SK-N-SH treated with all-trans-retinoic acid at 6 μM for 48 hours (cell line): ENCODE data around the gene MCU.

Experiments used
- ATAC-seq: fragments of 200-7000 bp; cut with Tn5 transposase; 3 replicates; pipeline ENCODE4 v1.9.1; 2020; ENCODE audit warnings: mild to moderate bottlenecking, moderate library complexity
- CSDC2 ChIP-seq: fragments of 250-450 bp; sonication (Bioruptor Pico); IDR thresholded peaks from 2 replicates; pipeline ENCODE4 v1.5.0; 2020; ENCODE audit warnings: mild to moderate bottlenecking, moderate library complexity
- ESRRG ChIP-seq: fragments of 250-450 bp; sonication (Bioruptor Pico); IDR thresholded peaks from 2 replicates; pipeline ENCODE4 v1.6.1; 2021; ENCODE audit warnings: mild to moderate bottlenecking
- ISL1 ChIP-seq: fragments of 250-450 bp; sonication (Bioruptor Pico); IDR thresholded peaks from 2 replicates; pipeline ENCODE4 v2.1.2; 2022; ENCODE audit warnings: mild to moderate bottlenecking, moderate library complexity
- OSR1 ChIP-seq: fragments of 250-450 bp; sonication (Bioruptor Pico); IDR thresholded peaks from 2 replicates; pipeline ENCODE4 v1.8.0; 2022; ENCODE audit warnings: moderate library complexity, mild to moderate bottlenecking, inconsistent platforms
- PPARA ChIP-seq: fragments of 250-450 bp; sonication (Bioruptor Pico); IDR thresholded peaks from 2 replicates; pipeline ENCODE4 v1.5.0; 2020; ENCODE audit warnings: mild to moderate bottlenecking, borderline replicate concordance
- RARB ChIP-seq: fragments of 250-450 bp; sonication (Bioruptor Pico); IDR thresholded peaks from 2 replicates; pipeline ENCODE4 v1.8.0; 2021; ENCODE audit warnings: mild to moderate bottlenecking, moderate library complexity
- SNAI2 ChIP-seq: fragments of 250-450 bp; sonication (Bioruptor Pico); IDR thresholded peaks from 2 replicates; pipeline ENCODE4 v1.5.0; 2020; ENCODE audit warnings: mild to moderate bottlenecking, moderate library complexity
- TCF4 ChIP-seq: fragments of 250-450 bp; sonication (Bioruptor Pico); IDR thresholded peaks from 2 replicates; pipeline ENCODE4 v1.8.0; 2021; ENCODE audit warnings: mild to moderate bottlenecking, moderate library complexity, borderline replicate concordance
- TOX ChIP-seq: fragments of 250-450 bp; sonication (Bioruptor Pico); IDR thresholded peaks from 2 replicates; pipeline ENCODE4 v1.8.0; 2021; ENCODE audit warnings: mild to moderate bottlenecking, moderate library complexity, borderline replicate concordance
- ZC3H10 ChIP-seq: fragments of 250-450 bp; sonication (Bioruptor Pico); IDR thresholded peaks from 2 replicates; pipeline ENCODE4 v1.5.1; 2021; ENCODE audit warnings: mild to moderate bottlenecking, moderate library complexity
- ZFP3 ChIP-seq: fragments of 250-450 bp; sonication (Bioruptor Pico); IDR thresholded peaks from 2 replicates; pipeline ENCODE4 v1.5.0; 2020; ENCODE audit warnings: mild to moderate bottlenecking, moderate library complexity
- ZFP30 ChIP-seq: fragments of 450-650 bp; formaldehyde crosslinking; IDR thresholded peaks from 2 replicates; pipeline ENCODE4 v1.5.0; 2022; ENCODE audit warnings: mild to moderate bottlenecking, moderate library complexity
- ZNF565 ChIP-seq: fragments of 450-650 bp; formaldehyde crosslinking; conservative IDR thresholded peaks from 2 replicates; pipeline ENCODE4 v1.5.0; 2020; ENCODE audit warnings: low read depth, mild to moderate bottlenecking, moderate library complexity
- ZNF70 ChIP-seq: fragments of 450-650 bp; formaldehyde crosslinking; IDR thresholded peaks from 2 replicates; pipeline ENCODE4 v1.5.0; 2020; ENCODE audit warnings: mild to moderate bottlenecking, moderate library complexity
- ZNF8 ChIP-seq: fragments of 450-650 bp; formaldehyde crosslinking; IDR thresholded peaks from 2 replicates; pipeline ENCODE4 v1.5.0; 2020; ENCODE audit warnings: mild to moderate bottlenecking, moderate library complexity
- TF ChIP-seq, protein P1 (sequence below): fragments of 250-450 bp; sonication (Bioruptor Pico); IDR thresholded peaks from 2 replicates; pipeline ENCODE4 v1.5.1; 2021; ENCODE audit warnings: mild to moderate bottlenecking, moderate library complexity
- TF ChIP-seq, protein P2 (sequence below): fragments of 250-450 bp; sonication (Bioruptor Pico); IDR thresholded peaks from 2 replicates; pipeline ENCODE4 v1.5.0; 2020; ENCODE audit warnings: mild to moderate bottlenecking, moderate library complexity
- TF ChIP-seq, protein P3 (sequence below): fragments of 250-450 bp; sonication (Bioruptor Pico); IDR thresholded peaks from 2 replicates; pipeline ENCODE4 v1.8.0; 2020; ENCODE audit warnings: mild to moderate bottlenecking, moderate library complexity, borderline replicate concordance
- TF ChIP-seq, protein P4 (sequence below): fragments of 250-450 bp; sonication (Bioruptor Pico); IDR thresholded peaks from 2 replicates; pipeline ENCODE4 v1.5.1; 2020; ENCODE audit warnings: low read depth, mild to moderate bottlenecking, moderate library complexity

MCU gene

DNA sequence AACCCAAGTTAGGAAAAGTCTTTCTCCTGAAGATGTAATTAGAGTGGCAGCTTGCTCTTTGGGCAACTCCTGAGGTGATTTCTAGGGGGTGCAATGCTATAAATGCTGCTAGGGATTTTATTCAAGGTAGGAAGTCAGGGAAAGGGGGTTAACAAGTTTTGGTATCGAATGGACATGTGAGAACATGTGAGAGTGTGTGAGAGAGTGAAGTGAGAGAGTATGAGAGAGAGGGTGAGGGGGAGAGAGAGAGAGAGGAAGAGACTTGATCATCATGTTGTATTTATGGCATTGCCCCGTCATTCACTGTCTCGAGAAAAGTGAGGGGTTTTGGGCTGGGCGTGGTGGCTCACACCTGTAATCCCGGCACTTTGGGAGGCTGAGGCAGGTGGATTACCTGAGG is 50.9 kb downstream of the MCU start:
- TF ChIP-seq CSDC2 (CRISPR knock-in tag), result no peak
- TF ChIP-seq, protein P1, sequence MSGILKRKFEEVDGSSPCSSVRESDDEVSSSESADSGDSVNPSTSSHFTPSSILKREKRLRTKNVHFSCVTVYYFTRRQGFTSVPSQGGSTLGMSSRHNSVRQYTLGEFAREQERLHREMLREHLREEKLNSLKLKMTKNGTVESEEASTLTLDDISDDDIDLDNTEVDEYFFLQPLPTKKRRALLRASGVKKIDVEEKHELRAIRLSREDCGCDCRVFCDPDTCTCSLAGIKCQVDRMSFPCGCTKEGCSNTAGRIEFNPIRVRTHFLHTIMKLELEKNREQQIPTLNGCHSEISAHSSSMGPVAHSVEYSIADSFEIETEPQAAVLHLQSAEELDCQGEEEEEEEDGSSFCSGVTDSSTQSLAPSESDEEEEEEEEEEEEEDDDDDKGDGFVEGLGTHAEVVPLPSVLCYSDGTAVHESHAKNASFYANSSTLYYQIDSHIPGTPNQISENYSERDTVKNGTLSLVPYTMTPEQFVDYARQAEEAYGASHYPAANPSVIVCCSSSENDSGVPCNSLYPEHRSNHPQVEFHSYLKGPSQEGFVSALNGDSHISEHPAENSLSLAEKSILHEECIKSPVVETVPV (CRISPR knock-in tag), result no peak
- TF ChIP-seq, protein P2, sequence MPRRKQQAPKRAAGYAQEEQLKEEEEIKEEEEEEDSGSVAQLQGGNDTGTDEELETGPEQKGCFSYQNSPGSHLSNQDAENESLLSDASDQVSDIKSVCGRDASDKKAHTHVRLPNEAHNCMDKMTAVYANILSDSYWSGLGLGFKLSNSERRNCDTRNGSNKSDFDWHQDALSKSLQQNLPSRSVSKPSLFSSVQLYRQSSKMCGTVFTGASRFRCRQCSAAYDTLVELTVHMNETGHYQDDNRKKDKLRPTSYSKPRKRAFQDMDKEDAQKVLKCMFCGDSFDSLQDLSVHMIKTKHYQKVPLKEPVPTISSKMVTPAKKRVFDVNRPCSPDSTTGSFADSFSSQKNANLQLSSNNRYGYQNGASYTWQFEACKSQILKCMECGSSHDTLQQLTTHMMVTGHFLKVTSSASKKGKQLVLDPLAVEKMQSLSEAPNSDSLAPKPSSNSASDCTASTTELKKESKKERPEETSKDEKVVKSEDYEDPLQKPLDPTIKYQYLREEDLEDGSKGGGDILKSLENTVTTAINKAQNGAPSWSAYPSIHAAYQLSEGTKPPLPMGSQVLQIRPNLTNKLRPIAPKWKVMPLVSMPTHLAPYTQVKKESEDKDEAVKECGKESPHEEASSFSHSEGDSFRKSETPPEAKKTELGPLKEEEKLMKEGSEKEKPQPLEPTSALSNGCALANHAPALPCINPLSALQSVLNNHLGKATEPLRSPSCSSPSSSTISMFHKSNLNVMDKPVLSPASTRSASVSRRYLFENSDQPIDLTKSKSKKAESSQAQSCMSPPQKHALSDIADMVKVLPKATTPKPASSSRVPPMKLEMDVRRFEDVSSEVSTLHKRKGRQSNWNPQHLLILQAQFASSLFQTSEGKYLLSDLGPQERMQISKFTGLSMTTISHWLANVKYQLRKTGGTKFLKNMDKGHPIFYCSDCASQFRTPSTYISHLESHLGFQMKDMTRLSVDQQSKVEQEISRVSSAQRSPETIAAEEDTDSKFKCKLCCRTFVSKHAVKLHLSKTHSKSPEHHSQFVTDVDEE, result no peak
- ATAC-seq, result no peak

DNA sequence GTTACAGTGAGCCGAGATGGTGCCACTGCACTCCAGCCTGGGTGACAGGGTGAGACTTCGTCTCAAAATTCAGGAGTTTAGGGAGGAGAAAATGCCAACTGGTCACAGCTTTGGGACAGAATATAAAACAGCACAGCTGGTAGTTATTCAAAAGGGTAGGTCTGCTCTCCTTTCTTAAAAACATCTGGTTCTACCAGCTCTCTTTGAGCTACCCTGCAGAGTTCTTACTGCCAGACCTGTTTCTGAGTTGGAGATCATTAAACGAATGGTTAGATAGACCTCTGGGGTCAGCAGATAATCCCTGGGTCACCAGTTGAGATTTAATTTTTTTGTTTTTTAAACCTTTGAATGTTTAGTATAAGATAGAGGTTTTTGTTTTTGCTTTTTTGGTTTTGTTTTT is 52.6 kb downstream of the MCU start:
- no peak for ATAC-seq
- TF ChIP-seq ISL1 (CRISPR knock-in tag) (no peak), TCF4 (CRISPR knock-in tag) (no peak), ZNF8 (CRISPR knock-in tag) (no peak), ZNF70 (CRISPR knock-in tag) (no peak), OSR1 (CRISPR knock-in tag) (no peak), ZFP30 (CRISPR knock-in tag) (no peak), ZFP3 (CRISPR knock-in tag) (no peak), RARB (CRISPR knock-in tag) (no peak), ESRRG (CRISPR knock-in tag) (no peak), ZNF565 (CRISPR knock-in tag) (no peak), SNAI2 (CRISPR knock-in tag) (no peak), ZC3H10 (no peak), PPARA (CRISPR knock-in tag) (no peak), TOX (CRISPR knock-in tag) (no peak)
- TF ChIP-seq, protein P3, sequence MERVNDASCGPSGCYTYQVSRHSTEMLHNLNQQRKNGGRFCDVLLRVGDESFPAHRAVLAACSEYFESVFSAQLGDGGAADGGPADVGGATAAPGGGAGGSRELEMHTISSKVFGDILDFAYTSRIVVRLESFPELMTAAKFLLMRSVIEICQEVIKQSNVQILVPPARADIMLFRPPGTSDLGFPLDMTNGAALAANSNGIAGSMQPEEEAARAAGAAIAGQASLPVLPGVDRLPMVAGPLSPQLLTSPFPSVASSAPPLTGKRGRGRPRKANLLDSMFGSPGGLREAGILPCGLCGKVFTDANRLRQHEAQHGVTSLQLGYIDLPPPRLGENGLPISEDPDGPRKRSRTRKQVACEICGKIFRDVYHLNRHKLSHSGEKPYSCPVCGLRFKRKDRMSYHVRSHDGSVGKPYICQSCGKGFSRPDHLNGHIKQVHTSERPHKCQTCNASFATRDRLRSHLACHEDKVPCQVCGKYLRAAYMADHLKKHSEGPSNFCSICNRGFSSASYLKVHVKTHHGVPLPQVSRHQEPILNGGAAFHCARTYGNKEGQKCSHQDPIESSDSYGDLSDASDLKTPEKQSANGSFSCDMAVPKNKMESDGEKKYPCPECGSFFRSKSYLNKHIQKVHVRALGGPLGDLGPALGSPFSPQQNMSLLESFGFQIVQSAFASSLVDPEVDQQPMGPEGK (CRISPR knock-in tag), result no peak
- TF ChIP-seq, protein P1 (CRISPR knock-in tag), result no peak
- TF ChIP-seq, protein P2, result no peak
- TF ChIP-seq, protein P4, sequence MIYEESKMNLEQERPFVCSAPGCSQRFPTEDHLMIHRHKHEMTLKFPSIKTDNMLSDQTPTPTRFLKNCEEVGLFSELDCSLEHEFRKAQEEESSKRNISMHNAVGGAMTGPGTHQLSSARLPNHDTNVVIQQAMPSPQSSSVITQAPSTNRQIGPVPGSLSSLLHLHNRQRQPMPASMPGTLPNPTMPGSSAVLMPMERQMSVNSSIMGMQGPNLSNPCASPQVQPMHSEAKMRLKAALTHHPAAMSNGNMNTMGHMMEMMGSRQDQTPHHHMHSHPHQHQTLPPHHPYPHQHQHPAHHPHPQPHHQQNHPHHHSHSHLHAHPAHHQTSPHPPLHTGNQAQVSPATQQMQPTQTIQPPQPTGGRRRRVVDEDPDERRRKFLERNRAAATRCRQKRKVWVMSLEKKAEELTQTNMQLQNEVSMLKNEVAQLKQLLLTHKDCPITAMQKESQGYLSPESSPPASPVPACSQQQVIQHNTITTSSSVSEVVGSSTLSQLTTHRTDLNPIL, result no peak
